OCI-LY1 (cell line): Measurements from ENCODE around the gene KCNIP4.

Experiments used
- H2AFZ ChIP-seq: fragments of 200-600 bp; sonication (generic), shearing (Covaris generic); 2 replicates; pipeline ENCODE4 v1.6.0; 2014; ENCODE audit warnings: antibody characterized with exemption, mild to moderate bottlenecking, low read length
- H3F3A ChIP-seq: fragments of 200-600 bp; sonication (generic), shearing (Covaris generic); 2 replicates; pipeline ENCODE4 v1.6.0; 2014; ENCODE audit warnings: mild to moderate bottlenecking, antibody characterized with exemption, low read length, moderate library complexity; ENCODE audit not compliant: insufficient read depth
- H3K27ac ChIP-seq: fragments of 200-600 bp; sonication (generic); 2 replicates; pipeline ENCODE4 v1.5.1; 2014; ENCODE audit warnings: low read length, mixed run types, mild to moderate bottlenecking, low read depth; ENCODE audit not compliant: poor library complexity, severe bottlenecking
- H3K27me3 ChIP-seq: fragments of 200-600 bp; sonication (generic); 2 replicates; pipeline ENCODE4 v1.6.0; 2014; ENCODE audit warnings: antibody characterized with exemption, mild to moderate bottlenecking, low read length, moderate library complexity; ENCODE audit not compliant: insufficient read depth
- H3K36me3 ChIP-seq: fragments of 200-600 bp; sonication (generic); 2 replicates; pipeline ENCODE4 v1.6.1; 2014; ENCODE audit warnings: mild to moderate bottlenecking, antibody characterized with exemption, low read length, moderate library complexity, mixed read lengths; ENCODE audit not compliant: insufficient read depth
- H3K4me1 ChIP-seq: fragments of 200-600 bp; sonication (generic); 2 replicates; pipeline ENCODE4 v1.5.1; 2014; ENCODE audit warnings: mild to moderate bottlenecking, low read length, moderate library complexity; ENCODE audit not compliant: insufficient read depth, severe bottlenecking
- H3K4me2 ChIP-seq: fragments of 200-600 bp; sonication (generic), shearing (Covaris generic); 2 replicates; pipeline ENCODE4 v1.6.1; 2014; ENCODE audit warnings: low read length
- H3K4me3 ChIP-seq: fragments of 200-600 bp; sonication (generic); 2 replicates; pipeline ENCODE4 v1.5.1; 2014; ENCODE audit warnings: low read length, low read depth, mild to moderate bottlenecking, mixed read lengths; ENCODE audit not compliant: poor library complexity, severe bottlenecking
- H3K79me2 ChIP-seq: fragments of 200-600 bp; shearing (Covaris generic); 2 replicates; pipeline ENCODE4 v1.6.1; 2016; ENCODE audit warnings: mixed run types, low read length, mixed read lengths; ENCODE audit not compliant: insufficient read depth
- H3K9ac ChIP-seq: fragments of 200-600 bp; sonication (generic), shearing (Covaris generic); 2 replicates; pipeline ENCODE4 v1.6.1; 2014; ENCODE audit warnings: mild to moderate bottlenecking, low read length, mixed read lengths
- H3K9me2 ChIP-seq: fragments of 200-600 bp; sonication (generic), shearing (Covaris generic); 2 replicates; pipeline ENCODE4 v1.6.1; 2014; ENCODE audit warnings: low read depth, mild to moderate bottlenecking, low read length, mixed read lengths
- H3K9me3 ChIP-seq: fragments of 200-600 bp; shearing (Covaris generic); 2 replicates; pipeline ENCODE4 v1.6.1; 2014; ENCODE audit warnings: low read length, mixed read lengths
- H4K20me1 ChIP-seq: fragments of 200-600 bp; sonication (generic), shearing (Covaris generic); 2 replicates; pipeline ENCODE4 v1.6.0; 2016; ENCODE audit warnings: mild to moderate bottlenecking, low read length; ENCODE audit not compliant: insufficient read depth
- EZH2 ChIP-seq: fragments of 200-600 bp; sonication (generic), shearing (Covaris generic); IDR thresholded peaks from 2 replicates; pipeline ENCODE4 v1.8.0; 2017; ENCODE audit warnings: borderline replicate concordance, mixed run types, mild to moderate bottlenecking, antibody characterized with exemption, low read length, moderate library complexity, mixed read lengths
- TF ChIP-seq, protein P1 (sequence below): fragments of 200-600 bp; sonication (generic), shearing (Covaris generic); IDR thresholded peaks from 2 replicates; pipeline ENCODE4 v1.5.1; 2017; ENCODE audit warnings: mild to moderate bottlenecking, antibody characterized with exemption, low read length, moderate library complexity, mixed read lengths

The KCNIP4 gene

GRCh38 chr4:21113496-21114223 lies 834.9 kb downstream of the KCNIP4 start:
- H3K27ac ChIP-seq, result no peak overlapping the region
- H3K79me2 ChIP-seq, result no peaks in the 10 kb centered on the region
- H3K4me1 ChIP-seq, result no peaks in the 10 kb centered on the region
- no peaks in the 10 kb centered on the region for H3F3A ChIP-seq
- no peaks in the 10 kb centered on the region for H3K36me3 ChIP-seq
- no peak overlapping the region for H3K9ac ChIP-seq
- TF ChIP-seq EZH2, result no peak
- TF ChIP-seq, protein P1, sequence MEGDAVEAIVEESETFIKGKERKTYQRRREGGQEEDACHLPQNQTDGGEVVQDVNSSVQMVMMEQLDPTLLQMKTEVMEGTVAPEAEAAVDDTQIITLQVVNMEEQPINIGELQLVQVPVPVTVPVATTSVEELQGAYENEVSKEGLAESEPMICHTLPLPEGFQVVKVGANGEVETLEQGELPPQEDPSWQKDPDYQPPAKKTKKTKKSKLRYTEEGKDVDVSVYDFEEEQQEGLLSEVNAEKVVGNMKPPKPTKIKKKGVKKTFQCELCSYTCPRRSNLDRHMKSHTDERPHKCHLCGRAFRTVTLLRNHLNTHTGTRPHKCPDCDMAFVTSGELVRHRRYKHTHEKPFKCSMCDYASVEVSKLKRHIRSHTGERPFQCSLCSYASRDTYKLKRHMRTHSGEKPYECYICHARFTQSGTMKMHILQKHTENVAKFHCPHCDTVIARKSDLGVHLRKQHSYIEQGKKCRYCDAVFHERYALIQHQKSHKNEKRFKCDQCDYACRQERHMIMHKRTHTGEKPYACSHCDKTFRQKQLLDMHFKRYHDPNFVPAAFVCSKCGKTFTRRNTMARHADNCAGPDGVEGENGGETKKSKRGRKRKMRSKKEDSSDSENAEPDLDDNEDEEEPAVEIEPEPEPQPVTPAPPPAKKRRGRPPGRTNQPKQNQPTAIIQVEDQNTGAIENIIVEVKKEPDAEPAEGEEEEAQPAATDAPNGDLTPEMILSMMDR, result no peak
- H3K27me3 ChIP-seq, result no peaks in the 10 kb centered on the region
- no peaks in the 10 kb centered on the region for H3K9me3 ChIP-seq
- H4K20me1 ChIP-seq, result no peaks in the 10 kb centered on the region
- H3K9me2 ChIP-seq, result no peaks in the 10 kb centered on the region
- no peak overlapping the region for H3K4me2 ChIP-seq
- H3K4me3 ChIP-seq, result no peak overlapping the region
- no peak overlapping the region for H2AFZ ChIP-seq

- H3K4me3 ChIP-seq, result no peak overlapping the region
- no peak for TF ChIP-seq EZH2
- TF ChIP-seq, protein P1, result no peak
- H3K4me2 ChIP-seq, result no peak overlapping the region
- H3K9me3 ChIP-seq, result no peaks in the 10 kb centered on the region
- no peaks in the 10 kb centered on the region for H3F3A ChIP-seq
- H3K36me3 ChIP-seq, result no peaks in the 10 kb centered on the region
- H2AFZ ChIP-seq, result no peak overlapping the region
- no peaks in the 10 kb centered on the region for H3K79me2 ChIP-seq
- H4K20me1 ChIP-seq, result no peaks in the 10 kb centered on the region
- H3K27me3 ChIP-seq, result no peaks in the 10 kb centered on the region
- no peak overlapping the region for H3K27ac ChIP-seq
- no peak overlapping the region for H3K9ac ChIP-seq
- H3K4me1 ChIP-seq, result no peaks in the 10 kb centered on the region
- H3K9me2 ChIP-seq, result no peaks in the 10 kb centered on the region
Measured at GRCh38 chr4:21102667-21103066, 845.9 kb downstream of the KCNIP4 start.

- H3K9me2 ChIP-seq, result no peaks in the 10 kb centered on the region
- H3K27ac ChIP-seq, result no peak overlapping the region
- H3K4me3 ChIP-seq, result no peak overlapping the region
- H3K4me2 ChIP-seq, result no peak overlapping the region
- H3K36me3 ChIP-seq, result no peaks in the 10 kb centered on the region
- no peaks in the 10 kb centered on the region for H4K20me1 ChIP-seq
- no peak overlapping the region for H3K9ac ChIP-seq
- no peak overlapping the region for H2AFZ ChIP-seq
- H3K9me3 ChIP-seq, result no peaks in the 10 kb centered on the region
- H3K4me1 ChIP-seq, result no peaks in the 10 kb centered on the region
- no peaks in the 10 kb centered on the region for H3F3A ChIP-seq
- H3K27me3 ChIP-seq, result no peaks in the 10 kb centered on the region
- H3K79me2 ChIP-seq, result no peaks in the 10 kb centered on the region
- TF ChIP-seq, protein P1, result no peak
- TF ChIP-seq EZH2, result no peak
Measured at GRCh38 chr4:21097865-21098264, 850.7 kb downstream of the KCNIP4 start.
